Chondrocyte (in vitro differentiated cells): ENCODE results near the gene CDH18. TPM values are rescaled to one million over a fixed set of nuclear protein-coding genes. Genes with fewer than 3 reads are reported as not detected.

Source experiments
- DNase-seq: peaks from one replicate; pipeline ENCODE4 v3.0.0; 2021; ENCODE audit warnings: mixed read lengths, low spot score
- H3K27ac Mint-ChIP-seq: one replicate; pipeline ENCODE4 v1.8.0; 2021; ENCODE audit warnings: mild to moderate bottlenecking, moderate library complexity, mixed read lengths; ENCODE audit not compliant: unreplicated experiment
- H3K27me3 Mint-ChIP-seq: 2 replicates; pipeline ENCODE4 v1.8.0; 2021; ENCODE audit warnings: low read depth, mixed read lengths
- H3K36me3 Mint-ChIP-seq: 2 replicates; pipeline ENCODE4 v1.8.0; 2021; ENCODE audit warnings: low read depth, mixed read lengths
- H3K4me1 Mint-ChIP-seq: 2 replicates; pipeline ENCODE4 v1.8.0; 2021; ENCODE audit warnings: low read depth, mild to moderate bottlenecking, mixed read lengths
- H3K4me3 Mint-ChIP-seq: one replicate; pipeline ENCODE4 v1.8.0; 2021; ENCODE audit warnings: mild to moderate bottlenecking, moderate library complexity, mixed read lengths; ENCODE audit not compliant: unreplicated experiment
- H3K9me3 Mint-ChIP-seq: 2 replicates; pipeline ENCODE4 v1.8.0; 2021; ENCODE audit warnings: low read depth, mixed read lengths
- total RNA-seq: library from RNA; stranded (reverse); gene quantifications from 3 replicates; pipeline ENCODE4 v1.2.1, GENCODE V29; 2021
- TF ChIP-seq, protein P1 (sequence below): fragments of 200-600 bp; sonication (generic); IDR thresholded peaks from 2 replicates; pipeline ENCODE4 v1.5.0; 2021; ENCODE audit warnings: antibody characterized with exemption, mild to moderate bottlenecking, moderate library complexity

CDH18 gene
- total RNA-seq, 1 donor from 2014 or later = not detected

DNA sequence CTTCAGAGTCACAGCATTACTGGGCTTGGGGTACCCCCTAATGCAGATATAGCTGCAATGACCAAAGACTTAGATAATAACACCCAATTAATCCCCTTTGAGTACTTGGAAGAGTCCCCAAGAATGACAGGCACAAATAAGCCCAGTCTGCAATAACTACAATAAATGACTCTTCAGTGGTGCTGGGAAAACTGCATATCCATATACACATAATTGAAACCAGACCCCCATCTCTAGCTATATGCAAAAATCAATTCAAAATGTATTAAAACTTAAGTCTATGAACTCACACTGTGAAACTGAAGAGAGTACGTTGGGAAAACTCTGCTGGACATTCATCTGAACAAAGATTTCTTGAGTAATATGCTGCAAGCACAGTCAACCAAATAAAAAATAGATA is 422.5 kb downstream of the CDH18 start:
- DNase-seq = no peak
- Mint-ChIP-seq H3K9me3 (peaks cover 5% of the 10 kb centered on the region), H3K4me1 (no peaks in the 10 kb centered on the region), H3K27ac (no peak overlapping the region), H3K36me3 (no peaks in the 10 kb centered on the region), H3K27me3 (peaks cover 2% of the 10 kb centered on the region), H3K4me3 (no peak overlapping the region)
- TF ChIP-seq, protein P1, sequence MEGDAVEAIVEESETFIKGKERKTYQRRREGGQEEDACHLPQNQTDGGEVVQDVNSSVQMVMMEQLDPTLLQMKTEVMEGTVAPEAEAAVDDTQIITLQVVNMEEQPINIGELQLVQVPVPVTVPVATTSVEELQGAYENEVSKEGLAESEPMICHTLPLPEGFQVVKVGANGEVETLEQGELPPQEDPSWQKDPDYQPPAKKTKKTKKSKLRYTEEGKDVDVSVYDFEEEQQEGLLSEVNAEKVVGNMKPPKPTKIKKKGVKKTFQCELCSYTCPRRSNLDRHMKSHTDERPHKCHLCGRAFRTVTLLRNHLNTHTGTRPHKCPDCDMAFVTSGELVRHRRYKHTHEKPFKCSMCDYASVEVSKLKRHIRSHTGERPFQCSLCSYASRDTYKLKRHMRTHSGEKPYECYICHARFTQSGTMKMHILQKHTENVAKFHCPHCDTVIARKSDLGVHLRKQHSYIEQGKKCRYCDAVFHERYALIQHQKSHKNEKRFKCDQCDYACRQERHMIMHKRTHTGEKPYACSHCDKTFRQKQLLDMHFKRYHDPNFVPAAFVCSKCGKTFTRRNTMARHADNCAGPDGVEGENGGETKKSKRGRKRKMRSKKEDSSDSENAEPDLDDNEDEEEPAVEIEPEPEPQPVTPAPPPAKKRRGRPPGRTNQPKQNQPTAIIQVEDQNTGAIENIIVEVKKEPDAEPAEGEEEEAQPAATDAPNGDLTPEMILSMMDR = no peak

DNA sequence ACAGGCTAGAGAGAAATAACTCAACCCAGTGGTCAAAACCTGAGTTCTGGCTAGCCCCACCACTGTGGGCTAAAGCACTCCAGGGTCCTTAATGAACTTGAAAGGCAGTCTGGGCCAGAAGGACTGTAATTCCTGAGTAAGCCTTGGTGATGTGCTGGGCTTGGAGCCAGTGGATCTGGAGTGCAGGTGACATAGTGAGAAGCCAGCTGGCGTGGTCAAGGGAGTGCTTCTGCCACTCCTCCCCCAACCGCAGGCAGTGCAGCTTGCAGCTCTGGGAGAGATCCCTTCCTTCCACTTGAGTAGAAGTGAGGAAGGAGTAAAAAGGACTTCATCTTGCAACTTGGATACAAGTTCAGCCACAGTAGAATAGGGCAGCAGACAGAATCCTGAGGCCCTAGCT is 424.0 kb downstream of the CDH18 start:
- H3K36me3 Mint-ChIP-seq = no peaks in the 10 kb centered on the region
- H3K4me1 Mint-ChIP-seq = no peaks in the 10 kb centered on the region
- no peak overlapping the region for H3K4me3 Mint-ChIP-seq
- H3K9me3 Mint-ChIP-seq = peaks cover 7% of the 10 kb centered on the region
- H3K27me3 Mint-ChIP-seq = peaks cover 2% of the 10 kb centered on the region
- no peak for DNase-seq
- H3K27ac Mint-ChIP-seq = no peak overlapping the region
- TF ChIP-seq, protein P1 = no peak

DNA sequence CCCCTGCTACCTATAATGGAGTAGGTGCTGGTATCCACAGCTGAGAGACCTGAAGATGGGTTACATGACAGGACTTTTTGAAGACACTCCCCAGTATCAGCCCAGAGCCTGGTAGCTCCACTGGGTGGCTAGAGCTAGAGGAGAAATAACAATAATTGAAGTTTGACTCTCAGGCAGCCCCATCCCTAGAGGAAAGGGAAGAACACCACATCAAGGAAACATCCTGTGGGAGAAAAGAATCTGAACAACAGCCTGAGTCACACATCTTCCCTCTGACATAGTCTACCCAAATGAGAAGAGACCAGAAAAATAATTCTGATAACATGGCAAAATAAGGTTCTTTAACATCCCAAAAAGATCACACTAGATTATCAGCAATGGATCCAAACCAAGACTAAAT is 432.1 kb downstream of the CDH18 start:
- Mint-ChIP-seq H3K4me1 (no peaks in the 10 kb centered on the region), H3K27me3 (peaks cover 1% of the 10 kb centered on the region), H3K4me3 (no peak overlapping the region), H3K9me3 (peaks cover 21% of the 10 kb centered on the region), H3K36me3 (no peaks in the 10 kb centered on the region), H3K27ac (no peak overlapping the region)
- TF ChIP-seq, protein P1 = no peak
- DNase-seq = no peak

DNA sequence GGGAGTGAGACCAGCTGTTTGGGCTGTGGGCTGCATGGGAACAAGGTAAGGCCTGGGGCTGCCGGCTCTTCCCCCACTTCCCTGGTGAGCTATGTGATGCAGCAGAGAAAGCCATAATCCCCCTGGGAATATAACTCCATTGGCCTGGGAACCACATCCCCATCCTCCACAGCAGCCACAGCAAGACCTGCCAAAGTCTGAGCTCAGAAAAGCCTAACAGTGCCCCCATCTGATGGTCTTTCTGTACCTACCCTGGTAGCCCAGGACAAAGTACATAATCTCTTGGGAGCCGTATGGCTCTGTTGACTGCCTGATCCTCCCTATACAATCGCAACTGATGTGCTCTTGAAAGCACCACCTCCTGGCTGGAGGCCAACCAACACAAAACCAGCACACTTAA is 432.6 kb downstream of the CDH18 start:
- peaks cover 1% of the 10 kb centered on the region for H3K27me3 Mint-ChIP-seq
- no peak overlapping the region for H3K27ac Mint-ChIP-seq
- DNase-seq = no peak
- TF ChIP-seq, protein P1 = no peak
- H3K36me3 Mint-ChIP-seq = no peaks in the 10 kb centered on the region
- no peaks in the 10 kb centered on the region for H3K4me1 Mint-ChIP-seq
- no peak overlapping the region for H3K4me3 Mint-ChIP-seq
- peaks cover 19% of the 10 kb centered on the region for H3K9me3 Mint-ChIP-seq

DNA sequence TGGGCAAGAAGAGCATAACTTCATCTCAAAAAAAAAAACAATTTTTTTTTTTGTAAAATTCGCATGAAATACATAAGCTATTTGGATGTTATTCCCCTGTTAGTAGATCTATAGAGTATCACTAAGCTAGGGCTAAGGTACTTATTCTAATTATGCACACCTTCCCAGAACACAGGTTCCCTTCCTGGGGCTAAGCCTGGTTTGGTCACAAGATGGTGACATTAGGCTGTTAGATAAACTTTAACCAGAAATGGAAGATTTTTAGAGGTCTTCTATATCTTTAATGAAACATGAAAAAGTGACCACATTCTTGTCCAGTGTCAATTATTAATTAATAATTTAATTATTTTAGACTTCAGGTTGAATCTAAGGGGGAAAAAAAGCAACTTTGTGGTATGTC is 433.5 kb downstream of the CDH18 start:
- peaks cover 17% of the 10 kb centered on the region for H3K9me3 Mint-ChIP-seq
- H3K4me1 Mint-ChIP-seq = no peaks in the 10 kb centered on the region
- DNase-seq = no peak
- H3K4me3 Mint-ChIP-seq = no peak overlapping the region
- TF ChIP-seq, protein P1 = peak; percentile 16
- no peak overlapping the region for H3K27ac Mint-ChIP-seq
- peaks cover 1% of the 10 kb centered on the region for H3K27me3 Mint-ChIP-seq
- no peaks in the 10 kb centered on the region for H3K36me3 Mint-ChIP-seq
